Measurements from ENCODE around the gene SEC16A.

The SEC16A gene

GRCh38 chr9:136492978-136493522 lies 10.2 kb upstream of the SEC16A start:
- TF ChIP-seq TAF1 (IDR thresholded peaks at IDR 0.05; ENCODE audit: borderline replicate concordance, insufficient read depth, low read length) (no peak), POLR2AphosphoS5 (IDR thresholded peaks at IDR 0.05; ENCODE audit: low read depth, low read length) (peak; percentile 7; the same call in 1 of the 2 replicates)

- TF ChIP-seq TAF1 (IDR thresholded peaks at IDR 0.05; ENCODE audit: borderline replicate concordance, insufficient read depth, low read length), result no peak
- TF ChIP-seq POLR2AphosphoS5 (IDR thresholded peaks at IDR 0.05; ENCODE audit: low read depth, low read length), result no peak
- TF ChIP-seq FOXP2 (optimal IDR thresholded peaks at IDR 0.05; ENCODE audit: borderline replicate concordance, extremely low read depth, extremely low read length, insufficient read depth), result no peak
- no peak for TF ChIP-seq REST (IDR thresholded peaks at IDR 0.05; ENCODE audit: insufficient read depth in 1 of 2, low read depth in 2 of 2, low read length in 2 of 2)
- TF ChIP-seq SIN3A (IDR thresholded peaks at IDR 0.05; ENCODE audit: borderline replicate concordance, insufficient read depth, low read length), result no peak
Observed at GRCh38 chr9:136489731-136490130, 6.9 kb upstream of the SEC16A start.

- TF ChIP-seq FOXP2 (optimal IDR thresholded peaks at IDR 0.05; ENCODE audit: borderline replicate concordance, extremely low read depth, extremely low read length, insufficient read depth), result no peak
- no peak for TF ChIP-seq TAF1 (IDR thresholded peaks at IDR 0.05; ENCODE audit: borderline replicate concordance, insufficient read depth, low read length)
- TF ChIP-seq REST (IDR thresholded peaks at IDR 0.05; ENCODE audit: insufficient read depth in 1 of 2, low read depth in 2 of 2, low read length in 2 of 2), result no peak
Observed at GRCh38 chr9:136488247-136489214, 5.7 kb upstream of the SEC16A start.

GRCh38 chr9:136487672-136488071 lies 4.8 kb upstream of the SEC16A start:
- TF ChIP-seq REST (IDR thresholded peaks at IDR 0.05; ENCODE audit: insufficient read depth in 1 of 2, low read depth in 2 of 2, low read length in 2 of 2), result no peak

- TF ChIP-seq SIN3A (IDR thresholded peaks at IDR 0.05; ENCODE audit: borderline replicate concordance, insufficient read depth, low read length) (no peak), REST (IDR thresholded peaks at IDR 0.05; ENCODE audit: insufficient read depth in 1 of 2, low read depth in 2 of 2, low read length in 2 of 2) (no peak), FOXP2 (optimal IDR thresholded peaks at IDR 0.05; ENCODE audit: borderline replicate concordance, extremely low read depth, extremely low read length, insufficient read depth) (no peak), TAF1 (IDR thresholded peaks at IDR 0.05; ENCODE audit: borderline replicate concordance, insufficient read depth, low read length) (no peak), POLR2AphosphoS5 (IDR thresholded peaks at IDR 0.05; ENCODE audit: low read depth, low read length) (no peak)
Observed at GRCh38 chr9:136486823-136487620, 4.2 kb upstream of the SEC16A start.

Data from PFSK-1 (cell line).